ENCODE measurements around the gene VPS37C. TPM values are rescaled to one million over a fixed set of nuclear protein-coding genes. Genes with fewer than 3 reads are reported as not detected.
A peak's percentile ranks its signal among the peaks of the same experiment; 100 is the strongest.

The VPS37C gene
- total RNA-seq, 1 donor from 2014 or later: 28.1 TPM

- no peak overlapping the region for H3K4me3 Mint-ChIP-seq (ENCODE audit: low read depth)
- peaks cover 2% of the 10 kb centered on the region for H3K27me3 Mint-ChIP-seq
- no peaks in the 10 kb centered on the region for H3K9me3 Mint-ChIP-seq (ENCODE audit: low read depth)
- no peak overlapping the region for H3K27ac Mint-ChIP-seq
- TF ChIP-seq CTCF (IDR thresholded peaks at IDR 0.05; ENCODE audit: unreplicated experiment): no peak
- no peak for DNase-seq (ENCODE audit: low spot score, unreplicated experiment)
- H3K36me3 Mint-ChIP-seq (ENCODE audit: insufficient read depth): peaks cover 2% of the 10 kb centered on the region
- H3K4me1 Mint-ChIP-seq (ENCODE audit: low read depth): peaks cover 6% of the 10 kb centered on the region
These were observed 36.5 kb downstream of the VPS37C start for GRCh38 chr11:61124574-61125309.

- Mint-ChIP-seq H3K9me3 (ENCODE audit: low read depth) (no peaks in the 10 kb centered on the region), H3K4me1 (ENCODE audit: low read depth) (peaks cover 6% of the 10 kb centered on the region), H3K36me3 (ENCODE audit: insufficient read depth) (peaks cover 2% of the 10 kb centered on the region), H3K27me3 (peaks cover 3% of the 10 kb centered on the region), H3K4me3 (ENCODE audit: low read depth) (no peak overlapping the region), H3K27ac (no peak overlapping the region)
- no peak for TF ChIP-seq CTCF (IDR thresholded peaks at IDR 0.05; ENCODE audit: unreplicated experiment)
- no peak for DNase-seq (ENCODE audit: low spot score, unreplicated experiment)
These were observed 37.3 kb downstream of the VPS37C start for GRCh38 chr11:61123775-61124571.

GRCh38 chr11:61122761-61123160, 38.5 kb downstream of the VPS37C start:
- H3K4me3 Mint-ChIP-seq (ENCODE audit: low read depth): no peak overlapping the region
- H3K4me1 Mint-ChIP-seq (ENCODE audit: low read depth): peaks cover 6% of the 10 kb centered on the region
- no peak overlapping the region for H3K27ac Mint-ChIP-seq
- peaks cover 3% of the 10 kb centered on the region for H3K27me3 Mint-ChIP-seq
- no peak for TF ChIP-seq CTCF (IDR thresholded peaks at IDR 0.05; ENCODE audit: unreplicated experiment)
- peaks cover 2% of the 10 kb centered on the region for H3K36me3 Mint-ChIP-seq (ENCODE audit: insufficient read depth)
- no peak for DNase-seq (ENCODE audit: low spot score, unreplicated experiment)
- no peaks in the 10 kb centered on the region for H3K9me3 Mint-ChIP-seq (ENCODE audit: low read depth)

- H3K4me1 Mint-ChIP-seq (ENCODE audit: low read depth): peaks cover 6% of the 10 kb centered on the region
- DNase-seq (ENCODE audit: low spot score, unreplicated experiment): no peak
- H3K27ac Mint-ChIP-seq: no peak overlapping the region
- no peaks in the 10 kb centered on the region for H3K9me3 Mint-ChIP-seq (ENCODE audit: low read depth)
- H3K36me3 Mint-ChIP-seq (ENCODE audit: insufficient read depth): no peaks in the 10 kb centered on the region
- no peak overlapping the region for H3K4me3 Mint-ChIP-seq (ENCODE audit: low read depth)
- no peak for TF ChIP-seq CTCF (IDR thresholded peaks at IDR 0.05; ENCODE audit: unreplicated experiment)
- H3K27me3 Mint-ChIP-seq: peaks cover 3% of the 10 kb centered on the region
These were observed 39.3 kb downstream of the VPS37C start for GRCh38 chr11:61121917-61122316.

- Mint-ChIP-seq H3K9me3 (ENCODE audit: low read depth) (no peaks in the 10 kb centered on the region), H3K27ac (peak overlapping the region; percentile 5), H3K27me3 (peaks cover 3% of the 10 kb centered on the region), H3K4me1 (ENCODE audit: low read depth) (peaks cover 6% of the 10 kb centered on the region), H3K36me3 (ENCODE audit: insufficient read depth) (no peaks in the 10 kb centered on the region), H3K4me3 (ENCODE audit: low read depth) (no peak overlapping the region)
- DNase-seq (ENCODE audit: low spot score, unreplicated experiment): no peak
- no peak for TF ChIP-seq CTCF (IDR thresholded peaks at IDR 0.05; ENCODE audit: unreplicated experiment)
These were observed 39.9 kb downstream of the VPS37C start for GRCh38 chr11:61121192-61121831.

All from progenitor cell of endocrine pancreas (in vitro differentiated cells).